ENCODE results near the gene SNAI3.

DNA sequence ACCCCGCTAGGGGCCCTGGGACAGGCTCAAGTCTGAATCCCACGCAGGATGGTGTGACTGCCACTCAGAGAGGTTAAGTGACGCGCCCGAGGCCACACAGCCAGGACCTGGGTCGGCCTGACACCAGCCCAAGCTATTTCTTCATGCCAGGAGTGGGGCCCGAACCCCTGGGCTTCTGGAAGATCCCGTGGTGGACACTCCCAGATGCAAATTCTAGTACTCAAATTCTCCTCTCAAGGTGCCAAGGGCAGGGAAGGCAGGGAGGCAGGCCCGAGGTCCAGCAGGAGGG, 42.7 kb downstream of the SNAI3 start:
- TF ChIP-seq, protein P1, sequence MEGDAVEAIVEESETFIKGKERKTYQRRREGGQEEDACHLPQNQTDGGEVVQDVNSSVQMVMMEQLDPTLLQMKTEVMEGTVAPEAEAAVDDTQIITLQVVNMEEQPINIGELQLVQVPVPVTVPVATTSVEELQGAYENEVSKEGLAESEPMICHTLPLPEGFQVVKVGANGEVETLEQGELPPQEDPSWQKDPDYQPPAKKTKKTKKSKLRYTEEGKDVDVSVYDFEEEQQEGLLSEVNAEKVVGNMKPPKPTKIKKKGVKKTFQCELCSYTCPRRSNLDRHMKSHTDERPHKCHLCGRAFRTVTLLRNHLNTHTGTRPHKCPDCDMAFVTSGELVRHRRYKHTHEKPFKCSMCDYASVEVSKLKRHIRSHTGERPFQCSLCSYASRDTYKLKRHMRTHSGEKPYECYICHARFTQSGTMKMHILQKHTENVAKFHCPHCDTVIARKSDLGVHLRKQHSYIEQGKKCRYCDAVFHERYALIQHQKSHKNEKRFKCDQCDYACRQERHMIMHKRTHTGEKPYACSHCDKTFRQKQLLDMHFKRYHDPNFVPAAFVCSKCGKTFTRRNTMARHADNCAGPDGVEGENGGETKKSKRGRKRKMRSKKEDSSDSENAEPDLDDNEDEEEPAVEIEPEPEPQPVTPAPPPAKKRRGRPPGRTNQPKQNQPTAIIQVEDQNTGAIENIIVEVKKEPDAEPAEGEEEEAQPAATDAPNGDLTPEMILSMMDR (conservative IDR thresholded peaks at IDR 0.05; ENCODE audit: low read depth in 2 of 2): no peak
- TF ChIP-seq POLR2AphosphoS5 (IDR thresholded peaks at IDR 0.05; ENCODE audit: low read depth): no peak

All from GM23338 (cell line).